TTC549 (cell line): Measurements from ENCODE around the gene NCR2.

Source experiments
- FAIRE-seq: peaks from 2 replicates; lab custom pipeline; 2012; peaks lifted over from hg19 to GRCh38; lab: Jason Lieb, UNC

NCR2 gene

DNA sequence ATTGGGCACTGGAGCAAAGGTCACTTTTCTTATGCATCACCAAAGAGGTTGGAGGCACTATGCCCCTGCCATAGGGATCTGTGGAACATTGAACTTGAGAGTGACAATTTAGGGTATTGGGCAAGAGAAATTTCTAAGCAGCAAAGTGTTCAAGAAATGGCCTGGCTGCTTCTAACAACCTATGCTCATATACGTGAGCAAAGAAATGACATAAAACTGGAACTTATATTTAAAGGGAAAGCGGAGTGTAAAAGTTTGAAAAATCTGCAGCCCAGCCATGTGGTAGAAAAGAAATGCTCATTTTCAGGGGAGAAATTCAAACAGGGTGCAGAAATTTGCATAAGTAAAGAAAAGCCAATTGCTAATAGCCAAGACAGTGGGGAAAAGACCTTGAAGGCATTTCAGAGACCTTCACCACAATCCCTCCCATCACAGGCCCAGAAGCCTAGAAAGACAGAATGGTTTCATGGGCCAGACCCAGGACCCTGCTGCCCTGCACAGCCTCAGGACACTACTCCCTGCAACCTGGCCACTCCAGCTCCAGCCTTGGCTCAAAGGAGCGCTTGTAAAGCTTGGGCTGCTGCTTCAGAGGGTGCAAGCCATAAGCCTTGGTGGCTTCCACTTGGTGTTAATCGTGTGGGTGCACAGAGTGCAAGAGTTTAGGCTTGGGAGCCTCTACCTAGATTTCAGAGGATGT, 24.4 kb downstream of the NCR2 start:
- FAIRE-seq: no peak

- FAIRE-seq: no peak
Measured at GRCh38 chr6:41360314-41360685, 24.9 kb downstream of the NCR2 start.

DNA sequence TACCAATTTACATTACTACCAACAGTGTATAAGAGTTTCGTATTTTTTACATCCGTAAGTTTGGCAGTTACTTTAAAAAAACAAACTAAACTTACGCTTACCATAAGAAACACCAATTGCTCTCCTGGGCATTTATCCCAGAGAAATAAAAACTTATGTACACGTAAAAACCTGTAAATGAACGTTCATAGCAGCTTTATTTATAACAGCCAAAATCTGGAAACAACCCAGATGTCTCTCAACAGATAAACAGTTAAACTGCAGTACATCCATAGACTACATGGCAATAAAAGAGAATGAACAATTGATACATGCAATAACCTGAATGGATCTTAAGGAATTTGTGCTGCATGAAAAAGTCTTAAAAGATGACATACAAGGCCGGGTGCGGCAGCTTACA, 30.7 kb downstream of the NCR2 start:
- no peak for FAIRE-seq

DNA sequence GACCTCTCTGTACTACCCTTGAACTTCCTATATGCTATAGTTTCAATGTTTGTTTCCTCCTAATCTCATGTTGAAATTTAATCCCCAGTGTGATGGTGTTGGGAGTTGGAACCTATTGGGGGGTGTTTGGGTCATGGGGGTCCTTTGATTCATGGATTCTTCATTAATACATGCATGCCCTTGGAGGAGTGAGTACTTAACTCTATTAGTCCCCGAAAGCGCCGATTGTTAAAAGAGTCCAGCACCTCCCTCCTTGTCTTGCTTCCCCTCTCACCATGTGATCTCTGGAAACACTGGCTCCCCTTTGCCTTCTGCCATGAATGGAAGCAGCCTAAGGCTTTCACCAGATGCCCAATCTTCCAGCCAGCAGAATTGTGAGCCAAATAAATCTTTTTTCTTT, 31.7 kb downstream of the NCR2 start:
- FAIRE-seq: no peak

DNA sequence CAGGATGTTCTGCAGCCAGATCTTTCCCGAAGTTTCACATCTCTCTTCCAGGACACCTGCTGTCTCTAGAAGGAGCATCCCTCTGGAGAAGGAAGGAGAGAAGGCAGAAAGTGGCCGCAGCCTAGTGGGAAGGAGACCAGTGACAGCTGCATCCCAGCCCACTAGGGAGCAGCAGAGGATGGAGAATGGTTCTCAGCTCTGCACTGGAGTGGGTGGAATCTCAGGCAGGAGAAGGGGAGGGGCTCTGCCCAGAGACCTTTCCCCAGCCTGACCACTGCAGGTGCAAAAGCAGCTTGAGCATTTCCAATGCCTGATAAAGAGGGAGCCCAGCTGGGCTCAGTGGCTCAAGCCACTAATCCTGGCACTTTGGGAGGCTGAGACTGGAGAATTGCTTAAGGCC, 32.3 kb downstream of the NCR2 start:
- no peak for FAIRE-seq

- FAIRE-seq: no peak
Measured at GRCh38 chr6:41370488-41371111, 35.2 kb downstream of the NCR2 start.

DNA sequence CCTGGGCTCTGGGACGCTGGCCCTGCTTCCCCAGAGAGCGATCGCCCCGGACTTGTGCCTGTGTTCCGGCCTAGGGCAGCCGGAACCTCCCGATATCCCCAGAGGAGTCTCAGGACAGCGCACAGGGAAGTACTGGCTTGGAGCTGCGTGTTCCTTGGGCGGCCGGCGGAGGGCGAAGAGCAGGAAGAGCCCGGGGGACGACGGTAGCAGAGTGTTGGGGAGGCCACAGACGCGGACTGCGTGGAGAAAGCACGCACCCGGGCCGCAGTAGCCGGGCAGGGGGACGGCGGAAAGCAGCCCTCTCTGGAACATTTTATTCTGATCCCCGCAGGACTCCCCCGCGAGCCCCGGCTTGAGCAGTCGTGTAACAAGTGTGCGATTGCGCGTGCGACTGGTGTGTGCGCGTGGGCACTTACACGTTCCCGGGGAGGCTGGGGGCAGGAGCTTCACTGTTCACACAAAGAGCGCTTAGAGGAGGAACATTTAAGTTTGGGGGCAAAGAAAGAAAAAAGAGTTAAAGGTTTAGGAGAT, 36.1 kb downstream of the NCR2 start:
- FAIRE-seq: no peak

DNA sequence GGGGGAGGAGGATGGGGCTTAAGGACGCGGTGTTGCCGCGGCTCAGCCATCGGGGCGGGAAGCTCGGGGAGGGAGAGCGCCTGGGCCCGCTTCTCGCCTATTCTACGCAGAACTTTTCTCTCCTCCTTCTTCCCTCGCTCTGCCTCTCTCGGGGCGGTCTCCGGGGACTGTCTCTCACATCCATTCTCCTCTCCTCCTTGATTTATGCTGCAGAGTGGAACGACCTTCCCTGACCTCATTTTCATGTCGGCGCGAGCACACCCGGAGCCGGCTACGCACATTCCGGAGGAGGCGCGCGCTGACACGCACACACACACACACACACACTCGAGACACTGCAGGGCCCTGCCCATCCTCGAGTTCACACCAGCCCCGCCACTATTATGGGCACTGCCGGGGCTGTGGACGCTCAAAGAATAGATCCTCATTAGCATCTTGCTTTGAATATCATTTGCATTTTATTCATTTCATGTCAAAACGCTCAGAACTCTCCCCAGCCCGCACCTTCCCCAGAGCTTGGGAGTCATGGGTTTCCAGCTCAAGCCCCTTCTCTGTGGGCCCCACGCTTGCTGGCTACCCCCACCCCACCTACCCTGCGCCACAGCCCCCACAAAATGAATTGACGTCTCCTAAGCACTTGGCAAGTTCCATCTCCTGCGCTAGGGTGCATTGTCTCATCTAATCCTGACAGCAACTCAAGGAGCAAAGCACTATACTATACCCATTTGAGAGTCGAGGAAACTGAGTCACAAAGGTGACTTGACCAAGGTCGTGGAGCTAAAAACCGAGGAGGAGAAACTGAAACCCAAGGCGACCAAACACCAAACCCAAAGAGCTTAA, 36.8 kb downstream of the NCR2 start:
- no peak for FAIRE-seq

DNA sequence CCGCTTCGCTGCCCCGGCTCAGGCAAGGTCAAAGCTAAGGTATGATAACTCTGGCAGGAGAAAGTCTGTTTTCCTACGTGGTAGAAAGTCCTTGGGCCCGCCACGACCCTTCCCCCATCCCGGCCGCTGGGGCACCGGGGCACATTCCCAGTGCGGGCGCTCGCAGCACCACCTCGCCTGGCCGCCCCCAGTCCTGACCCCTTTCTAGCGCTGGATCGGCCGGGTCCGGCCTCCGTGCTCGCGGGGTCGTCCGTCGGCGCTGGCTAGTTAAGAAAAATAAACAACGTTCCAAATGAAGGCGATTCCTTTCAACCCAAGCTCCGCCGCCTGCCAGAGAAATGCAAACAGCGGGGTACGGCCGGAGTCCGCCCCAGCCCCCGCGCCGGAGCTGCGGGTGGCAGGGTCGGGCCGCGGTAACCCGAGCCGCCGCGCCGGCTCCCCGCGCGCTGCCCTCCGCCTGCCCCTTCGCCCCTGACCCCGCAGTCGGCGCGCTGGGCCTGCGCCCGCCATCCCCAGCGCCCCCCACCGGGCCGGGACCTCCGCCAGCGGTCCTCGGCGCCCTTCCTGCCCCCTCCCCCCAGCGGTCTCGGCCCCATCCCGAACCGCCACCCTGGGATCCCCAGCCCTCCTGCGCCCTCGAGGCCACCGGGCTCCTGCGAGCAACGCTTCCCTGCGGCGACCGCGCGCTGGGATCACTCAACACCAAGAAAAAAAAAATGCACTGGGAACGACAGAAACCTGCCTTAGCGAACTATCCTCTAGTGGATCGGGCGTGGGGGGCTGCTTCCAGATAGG, 37.6 kb downstream of the NCR2 start:
- no peak for FAIRE-seq

DNA sequence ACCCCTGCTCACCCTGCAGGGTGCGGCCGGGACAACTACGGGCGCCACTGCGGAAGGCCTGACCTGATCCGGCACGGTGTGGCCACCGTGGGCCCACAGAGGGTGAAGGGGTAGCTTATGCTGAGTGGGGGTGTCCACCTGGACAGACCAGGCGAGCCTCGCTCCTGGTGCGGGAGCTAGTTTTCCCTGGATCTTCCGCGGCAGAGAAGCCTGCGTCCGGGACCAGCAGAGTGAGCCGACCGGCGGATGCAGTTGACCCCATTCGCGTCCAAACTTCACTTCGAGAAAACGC, 38.2 kb downstream of the NCR2 start:
- no peak for FAIRE-seq

DNA sequence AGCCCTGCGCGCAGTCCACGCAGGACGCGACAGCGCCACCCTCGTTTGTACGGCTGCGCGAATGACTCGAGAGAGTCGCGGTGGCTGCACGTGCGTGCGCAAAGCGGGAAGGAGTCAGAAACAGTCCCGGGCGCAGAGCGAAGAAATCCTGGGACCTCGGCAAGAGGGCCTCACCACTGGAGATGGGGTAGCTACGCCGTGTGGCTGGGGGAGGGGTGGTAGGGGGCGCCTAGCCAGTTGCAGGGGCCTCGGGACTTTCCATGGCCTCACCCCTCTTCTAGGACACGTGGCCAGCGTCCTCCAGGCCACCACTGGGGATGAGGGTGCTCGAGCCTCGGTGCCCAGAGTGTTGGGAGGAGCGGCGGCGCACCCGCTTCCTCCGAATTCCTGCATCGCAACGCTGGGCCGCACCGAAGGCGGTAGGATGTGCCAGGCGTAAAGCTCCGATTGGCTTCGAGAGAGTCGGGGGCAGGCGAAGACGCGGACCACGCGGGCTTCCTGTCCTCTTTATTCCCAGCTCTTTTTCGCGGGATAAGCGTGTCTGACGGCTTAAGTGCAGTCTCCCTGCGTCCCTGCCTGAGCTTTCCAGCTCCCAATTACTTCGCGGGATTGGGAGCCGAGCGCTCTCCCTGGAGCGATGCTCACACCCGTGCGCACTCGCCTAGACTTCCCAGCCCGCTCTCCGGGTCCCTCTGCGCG, 38.7 kb downstream of the NCR2 start:
- no peak for FAIRE-seq

DNA sequence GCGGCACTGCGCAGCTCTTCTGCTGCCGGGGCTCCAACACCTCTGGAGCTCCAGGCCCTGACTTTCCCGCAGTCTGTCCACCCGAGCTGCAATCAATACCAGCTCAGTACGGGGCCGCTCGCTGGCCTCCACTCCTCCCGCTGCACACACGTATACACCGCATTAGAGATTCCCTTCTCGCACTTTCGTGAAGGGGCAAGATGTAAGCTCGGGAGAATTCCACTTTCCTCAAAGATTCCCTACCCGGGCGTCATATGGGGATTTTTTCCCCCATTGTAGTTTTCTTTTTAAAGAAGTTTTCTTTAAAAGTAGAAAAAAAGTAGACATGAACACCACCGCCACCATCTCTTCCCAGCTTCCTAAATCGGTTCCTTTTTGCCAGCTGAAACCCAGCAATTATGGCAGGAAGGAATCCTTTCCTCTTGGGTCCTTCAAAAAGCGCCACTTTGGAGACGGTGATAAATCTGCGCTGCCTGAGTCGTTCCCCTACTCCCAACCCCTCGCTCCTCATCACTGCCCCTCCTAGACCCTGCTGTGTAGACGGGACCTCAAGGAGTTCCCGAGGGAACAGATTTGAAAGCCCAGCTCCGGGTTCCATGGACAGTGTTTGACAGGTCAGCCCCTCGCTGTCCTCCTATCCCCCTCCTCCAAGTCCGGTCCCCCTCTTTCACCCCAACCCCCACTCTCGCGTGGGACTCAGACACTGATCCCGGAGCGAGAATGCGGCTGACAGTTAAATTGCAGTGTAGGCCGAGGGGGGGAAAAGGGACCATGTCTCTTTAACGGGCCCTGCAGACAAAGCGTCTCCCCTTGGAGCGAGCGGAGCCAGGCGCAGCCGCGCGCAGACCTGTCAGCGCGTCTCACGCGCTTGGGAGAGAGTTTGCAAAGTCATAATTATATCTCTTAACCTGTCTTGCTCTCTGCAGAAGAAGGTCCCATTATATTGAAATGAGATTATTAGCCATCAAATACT, 39.5 kb downstream of the NCR2 start:
- FAIRE-seq: no peak

DNA sequence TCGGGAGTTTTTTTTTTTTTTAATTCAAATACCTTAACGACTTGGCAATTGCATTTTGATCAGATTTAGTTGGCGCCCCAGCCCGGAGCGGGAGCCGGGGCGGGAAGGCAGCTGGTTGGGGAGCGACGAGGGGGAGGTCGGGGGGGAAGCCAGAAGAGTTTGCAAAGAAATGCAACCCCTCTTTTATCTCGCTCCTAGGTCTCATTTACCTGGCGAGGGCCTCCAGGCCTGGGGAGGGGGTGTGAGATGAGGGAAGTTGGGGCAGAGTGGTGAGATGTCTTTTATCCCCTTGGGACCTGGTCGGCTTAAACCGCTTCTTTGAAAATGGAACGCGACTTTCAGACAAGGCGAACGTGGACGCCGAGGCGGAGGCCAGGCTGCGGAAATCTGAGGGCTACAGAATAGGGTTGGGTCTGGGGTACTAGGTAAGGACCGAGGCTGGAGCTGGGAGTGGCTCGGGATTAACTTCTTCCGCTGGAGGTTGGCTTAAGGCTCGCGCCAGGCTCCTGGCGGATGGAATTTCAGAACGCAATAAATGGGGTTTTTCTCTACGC, 40.3 kb downstream of the NCR2 start:
- no peak for FAIRE-seq

- FAIRE-seq: no peak
Measured at GRCh38 chr6:41376176-41376575, 40.8 kb downstream of the NCR2 start.

- FAIRE-seq: no peak
Measured at GRCh38 chr6:41377071-41377470, 41.7 kb downstream of the NCR2 start.

GRCh38 chr6:41379306-41379705, 43.9 kb downstream of the NCR2 start:
- no peak for FAIRE-seq

GRCh38 chr6:41386594-41386993, 51.2 kb downstream of the NCR2 start:
- no peak for FAIRE-seq

DNA sequence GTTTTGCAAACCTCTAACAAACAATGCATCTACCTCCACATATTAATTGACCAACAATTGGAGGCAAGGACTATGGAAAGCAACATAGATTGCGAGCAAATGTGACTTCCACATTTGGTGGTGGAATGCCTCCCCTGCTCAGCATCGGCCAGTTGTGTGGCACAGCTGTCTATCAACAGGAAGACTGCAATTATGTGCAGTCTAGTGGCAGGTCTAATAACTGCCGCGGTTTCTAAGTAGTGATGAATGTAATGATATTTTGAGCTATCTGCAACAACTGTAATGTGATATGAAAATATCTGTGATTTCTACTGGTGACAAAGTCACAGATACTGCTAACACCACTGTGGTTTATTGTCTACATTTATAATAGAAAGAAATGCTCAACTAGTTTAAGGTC, 56.8 kb downstream of the NCR2 start:
- FAIRE-seq: no peak

DNA sequence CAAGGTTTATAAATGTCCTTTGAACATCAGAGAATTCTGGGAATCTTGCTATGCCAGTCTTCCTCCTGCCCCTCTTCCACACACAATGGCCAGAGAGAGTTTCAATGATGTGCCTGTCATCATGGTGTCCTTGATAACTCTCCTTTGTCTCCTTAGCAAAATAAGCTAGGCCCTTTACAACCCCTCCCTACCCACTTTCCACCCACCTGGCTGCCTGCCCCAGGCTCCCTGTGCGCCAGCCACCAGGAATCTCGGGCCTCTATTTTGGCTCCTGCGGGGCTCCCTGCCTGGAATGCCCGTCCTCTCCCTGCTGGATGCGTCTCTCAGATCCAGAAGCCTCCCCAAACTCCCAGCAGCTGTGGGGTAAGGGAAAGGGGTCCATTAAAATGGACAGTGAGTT, 60.9 kb downstream of the NCR2 start:
- FAIRE-seq: no peak

DNA sequence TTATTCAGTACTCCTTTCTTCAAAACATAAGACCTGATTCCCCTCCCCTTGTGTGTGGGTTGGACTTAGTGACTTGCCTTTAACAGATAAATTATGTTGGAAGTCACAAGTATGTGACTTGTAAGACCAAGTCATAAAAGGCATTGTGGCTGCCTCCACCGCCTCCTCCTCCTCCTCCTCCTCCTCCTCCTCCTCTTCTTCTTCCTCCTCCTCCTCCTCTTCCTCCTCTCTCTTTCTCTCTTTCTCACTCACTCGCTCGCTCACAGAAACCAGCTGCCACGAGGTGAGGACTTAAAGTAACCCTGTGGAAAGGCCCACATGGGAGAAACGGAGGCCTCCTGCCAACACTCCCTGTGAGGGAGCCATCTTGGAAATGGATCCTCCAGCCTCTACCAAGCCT, 64.0 kb downstream of the NCR2 start:
- no peak for FAIRE-seq
